Measurements from ENCODE around the gene KCNMA1.

KCNMA1 gene

GRCh38 chr10:77675347-77675746 lies 37.7 kb upstream of the KCNMA1 start:
- Histone ChIP-seq H3K9me3 (ENCODE audit: control insufficient read depth, insufficient read depth, low read length) (no peaks in the 10 kb centered on the region), H3K4me3 (ENCODE audit: low read depth, low read length) (no peak overlapping the region), H3K36me3 (ENCODE audit: control insufficient read depth, insufficient read depth, low read length) (no peaks in the 10 kb centered on the region), H3K4me1 (ENCODE audit: control insufficient read depth, insufficient read depth, low read length) (no peaks in the 10 kb centered on the region), H3K27me3 (ENCODE audit: control insufficient read depth, insufficient read depth, low read length) (no peaks in the 10 kb centered on the region), H3K9ac (ENCODE audit: low read depth, low read length) (no peak overlapping the region)

- H3K4me1 ChIP-seq (ENCODE audit: control insufficient read depth, insufficient read depth, low read length) = no peaks in the 10 kb centered on the region
- no peak overlapping the region for H3K4me3 ChIP-seq (ENCODE audit: low read depth, low read length)
- H3K36me3 ChIP-seq (ENCODE audit: control insufficient read depth, insufficient read depth, low read length) = no peaks in the 10 kb centered on the region
- H3K27me3 ChIP-seq (ENCODE audit: control insufficient read depth, insufficient read depth, low read length) = no peaks in the 10 kb centered on the region
- no peaks in the 10 kb centered on the region for H3K9me3 ChIP-seq (ENCODE audit: control insufficient read depth, insufficient read depth, low read length)
- no peak overlapping the region for H3K9ac ChIP-seq (ENCODE audit: low read depth, low read length)
Measured at GRCh38 chr10:77673515-77674140, 36.0 kb upstream of the KCNMA1 start.

- H3K9ac ChIP-seq (ENCODE audit: low read depth, low read length) = no peak overlapping the region
- H3K9me3 ChIP-seq (ENCODE audit: control insufficient read depth, insufficient read depth, low read length) = no peaks in the 10 kb centered on the region
- H3K4me3 ChIP-seq (ENCODE audit: low read depth, low read length) = no peak overlapping the region
- H3K27me3 ChIP-seq (ENCODE audit: control insufficient read depth, insufficient read depth, low read length) = no peaks in the 10 kb centered on the region
- no peaks in the 10 kb centered on the region for H3K4me1 ChIP-seq (ENCODE audit: control insufficient read depth, insufficient read depth, low read length)
- H3K36me3 ChIP-seq (ENCODE audit: control insufficient read depth, insufficient read depth, low read length) = no peaks in the 10 kb centered on the region
Measured at GRCh38 chr10:77673101-77673500, 35.5 kb upstream of the KCNMA1 start.

DNA sequence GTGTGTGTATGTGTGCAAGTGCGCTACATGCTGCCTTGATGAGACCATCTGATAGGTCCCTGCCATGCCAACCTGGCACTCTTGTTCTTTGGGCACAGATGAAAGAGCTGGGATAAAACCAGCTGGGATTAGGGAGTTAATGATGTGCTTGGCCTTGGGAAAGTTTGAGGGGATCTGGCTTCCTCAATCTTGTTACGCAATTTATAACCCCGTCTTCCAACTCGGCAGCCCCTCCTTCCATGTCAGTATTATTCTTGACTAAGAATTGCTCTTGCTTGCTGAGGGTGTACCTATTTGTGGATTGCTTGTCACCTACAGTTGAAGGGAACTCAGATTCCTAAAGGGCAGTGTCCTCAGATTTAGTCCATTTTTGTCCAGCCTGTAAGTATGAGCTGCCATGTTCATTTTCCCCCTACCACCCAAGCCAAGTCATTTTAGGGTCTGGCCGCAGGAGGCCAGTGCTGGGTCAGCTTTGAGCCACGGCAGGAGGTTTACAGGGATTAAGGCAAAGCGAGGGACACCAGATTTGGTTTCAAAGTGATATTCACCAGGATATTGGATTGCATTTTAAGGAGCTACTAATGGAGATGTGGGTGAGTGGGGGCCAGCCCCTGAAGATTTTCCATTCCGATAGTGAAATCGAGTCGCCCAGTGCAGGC lies 34.1 kb upstream of the KCNMA1 start:
- no peaks in the 10 kb centered on the region for H3K27me3 ChIP-seq (ENCODE audit: control insufficient read depth, insufficient read depth, low read length)
- no peak overlapping the region for H3K9ac ChIP-seq (ENCODE audit: low read depth, low read length)
- H3K36me3 ChIP-seq (ENCODE audit: control insufficient read depth, insufficient read depth, low read length) = no peaks in the 10 kb centered on the region
- no peak overlapping the region for H3K4me3 ChIP-seq (ENCODE audit: low read depth, low read length)
- H3K9me3 ChIP-seq (ENCODE audit: control insufficient read depth, insufficient read depth, low read length) = no peaks in the 10 kb centered on the region
- H3K4me1 ChIP-seq (ENCODE audit: control insufficient read depth, insufficient read depth, low read length) = no peaks in the 10 kb centered on the region

DNA sequence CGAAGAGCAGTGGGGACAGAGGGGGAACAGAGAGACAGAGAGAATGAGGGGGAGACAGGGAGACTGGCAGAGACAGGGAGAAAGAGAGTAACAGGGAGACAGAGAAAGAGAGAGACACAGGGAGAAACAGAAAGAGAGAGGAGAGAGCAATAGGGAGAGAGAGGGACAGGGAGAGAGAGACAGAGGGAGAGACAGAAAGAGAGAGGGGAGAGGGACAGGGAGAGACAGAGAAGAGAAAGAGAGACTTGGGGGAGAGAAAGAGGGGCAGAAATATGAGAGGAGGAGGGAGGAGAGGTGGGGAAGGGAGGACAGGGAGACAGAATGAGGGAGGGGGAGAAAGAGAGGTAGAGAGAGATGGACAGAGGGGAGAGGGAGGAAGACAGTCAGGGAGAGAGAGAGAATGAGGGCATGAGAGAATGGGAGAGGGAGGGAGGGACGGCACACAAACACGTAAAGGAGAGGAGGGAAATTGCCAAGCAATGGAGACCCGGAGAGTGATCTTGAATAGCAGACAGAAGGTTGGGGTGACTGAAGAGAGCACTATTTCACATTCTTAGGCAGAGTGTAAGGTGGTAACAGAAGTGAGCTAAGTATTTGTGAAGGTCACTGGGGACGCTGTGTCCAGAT lies 33.3 kb upstream of the KCNMA1 start:
- Histone ChIP-seq H3K9me3 (ENCODE audit: control insufficient read depth, insufficient read depth, low read length) (no peaks in the 10 kb centered on the region), H3K4me1 (ENCODE audit: control insufficient read depth, insufficient read depth, low read length) (no peaks in the 10 kb centered on the region), H3K36me3 (ENCODE audit: control insufficient read depth, insufficient read depth, low read length) (no peaks in the 10 kb centered on the region), H3K27me3 (ENCODE audit: control insufficient read depth, insufficient read depth, low read length) (no peaks in the 10 kb centered on the region), H3K9ac (ENCODE audit: low read depth, low read length) (no peak overlapping the region), H3K4me3 (ENCODE audit: low read depth, low read length) (no peak overlapping the region)

GRCh38 chr10:77669892-77670291 lies 32.3 kb upstream of the KCNMA1 start:
- no peak overlapping the region for H3K4me3 ChIP-seq (ENCODE audit: low read depth, low read length)
- H3K27me3 ChIP-seq (ENCODE audit: control insufficient read depth, insufficient read depth, low read length) = no peaks in the 10 kb centered on the region
- no peaks in the 10 kb centered on the region for H3K4me1 ChIP-seq (ENCODE audit: control insufficient read depth, insufficient read depth, low read length)
- no peaks in the 10 kb centered on the region for H3K9me3 ChIP-seq (ENCODE audit: control insufficient read depth, insufficient read depth, low read length)
- H3K36me3 ChIP-seq (ENCODE audit: control insufficient read depth, insufficient read depth, low read length) = no peaks in the 10 kb centered on the region
- no peak overlapping the region for H3K9ac ChIP-seq (ENCODE audit: low read depth, low read length)

GRCh38 chr10:77667426-77668324 lies 30.1 kb upstream of the KCNMA1 start:
- Histone ChIP-seq H3K9ac (ENCODE audit: low read depth, low read length) (no peak overlapping the region), H3K27me3 (ENCODE audit: control insufficient read depth, insufficient read depth, low read length) (no peaks in the 10 kb centered on the region), H3K9me3 (ENCODE audit: control insufficient read depth, insufficient read depth, low read length) (no peaks in the 10 kb centered on the region), H3K36me3 (ENCODE audit: control insufficient read depth, insufficient read depth, low read length) (no peaks in the 10 kb centered on the region), H3K4me3 (ENCODE audit: low read depth, low read length) (no peak overlapping the region), H3K4me1 (ENCODE audit: control insufficient read depth, insufficient read depth, low read length) (no peaks in the 10 kb centered on the region)

DNA sequence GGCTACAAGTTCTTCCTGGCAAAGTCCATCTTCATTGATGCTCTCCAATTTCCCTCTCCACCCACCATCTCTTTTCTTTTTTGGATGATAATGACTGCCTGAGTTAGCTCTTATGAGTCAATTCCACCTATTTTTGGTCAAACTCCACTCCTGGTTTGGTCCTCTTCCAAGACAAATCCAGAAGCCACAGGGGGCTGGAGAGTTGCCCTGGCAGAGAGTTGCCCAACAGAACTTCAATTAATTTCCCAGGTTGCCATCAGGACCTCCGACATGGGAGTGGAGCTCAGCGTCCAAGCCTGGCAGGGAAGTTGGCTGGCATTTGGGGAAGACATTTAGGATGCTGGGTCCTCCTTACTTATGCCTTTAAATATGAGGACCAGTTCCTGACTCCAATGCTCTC lies 29.2 kb upstream of the KCNMA1 start:
- Histone ChIP-seq H3K4me1 (ENCODE audit: control insufficient read depth, insufficient read depth, low read length) (no peaks in the 10 kb centered on the region), H3K27me3 (ENCODE audit: control insufficient read depth, insufficient read depth, low read length) (no peaks in the 10 kb centered on the region), H3K9ac (ENCODE audit: low read depth, low read length) (no peak overlapping the region), H3K9me3 (ENCODE audit: control insufficient read depth, insufficient read depth, low read length) (no peaks in the 10 kb centered on the region), H3K4me3 (ENCODE audit: low read depth, low read length) (no peak overlapping the region), H3K36me3 (ENCODE audit: control insufficient read depth, insufficient read depth, low read length) (no peaks in the 10 kb centered on the region)

DNA sequence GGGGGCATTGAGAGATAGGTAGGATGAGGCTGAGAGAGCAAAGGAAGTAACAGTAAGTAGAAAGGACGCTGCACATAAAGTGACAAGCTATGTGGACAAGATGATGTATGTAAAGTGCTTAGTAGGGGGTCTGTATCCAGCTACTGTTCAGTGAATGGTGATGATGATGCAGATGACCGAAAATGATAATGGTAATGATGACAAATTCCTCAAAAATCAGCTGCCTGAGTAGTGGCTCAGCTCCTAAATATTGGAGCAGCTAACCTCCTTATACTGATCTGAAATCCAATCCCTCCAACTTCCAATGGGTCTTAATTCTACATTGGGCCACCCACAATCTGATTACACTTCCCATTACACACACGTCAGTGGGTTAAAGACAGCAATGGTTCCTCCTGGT lies 27.1 kb upstream of the KCNMA1 start:
- Histone ChIP-seq H3K36me3 (ENCODE audit: control insufficient read depth, insufficient read depth, low read length) (no peaks in the 10 kb centered on the region), H3K9me3 (ENCODE audit: control insufficient read depth, insufficient read depth, low read length) (peaks cover 3% of the 10 kb centered on the region), H3K27me3 (ENCODE audit: control insufficient read depth, insufficient read depth, low read length) (no peaks in the 10 kb centered on the region), H3K9ac (ENCODE audit: low read depth, low read length) (no peak overlapping the region), H3K4me3 (ENCODE audit: low read depth, low read length) (no peak overlapping the region), H3K4me1 (ENCODE audit: control insufficient read depth, insufficient read depth, low read length) (no peaks in the 10 kb centered on the region)

DNA sequence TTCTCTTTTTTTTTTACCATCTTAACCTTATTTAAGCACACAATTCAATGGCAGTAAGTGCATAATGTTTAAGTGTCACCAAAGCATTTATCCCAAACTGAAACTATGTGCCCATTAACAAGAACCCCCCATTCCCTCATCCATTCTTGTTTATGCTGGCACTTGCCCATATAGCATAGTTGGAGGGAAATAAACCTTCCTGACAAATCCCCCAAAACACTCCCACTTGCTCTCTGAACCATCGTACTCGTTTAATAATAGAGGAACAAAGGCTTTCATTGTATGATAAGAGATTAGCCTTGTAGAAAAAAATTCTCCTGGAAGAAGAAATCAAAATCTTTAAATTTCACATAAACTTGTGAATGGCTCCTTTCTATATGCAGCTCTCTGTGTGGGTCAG lies 26.4 kb upstream of the KCNMA1 start:
- Histone ChIP-seq H3K36me3 (ENCODE audit: control insufficient read depth, insufficient read depth, low read length) (no peaks in the 10 kb centered on the region), H3K9ac (ENCODE audit: low read depth, low read length) (no peak overlapping the region), H3K27me3 (ENCODE audit: control insufficient read depth, insufficient read depth, low read length) (no peaks in the 10 kb centered on the region), H3K4me3 (ENCODE audit: low read depth, low read length) (no peak overlapping the region), H3K4me1 (ENCODE audit: control insufficient read depth, insufficient read depth, low read length) (no peaks in the 10 kb centered on the region), H3K9me3 (ENCODE audit: control insufficient read depth, insufficient read depth, low read length) (peaks cover 8% of the 10 kb centered on the region)

DNA sequence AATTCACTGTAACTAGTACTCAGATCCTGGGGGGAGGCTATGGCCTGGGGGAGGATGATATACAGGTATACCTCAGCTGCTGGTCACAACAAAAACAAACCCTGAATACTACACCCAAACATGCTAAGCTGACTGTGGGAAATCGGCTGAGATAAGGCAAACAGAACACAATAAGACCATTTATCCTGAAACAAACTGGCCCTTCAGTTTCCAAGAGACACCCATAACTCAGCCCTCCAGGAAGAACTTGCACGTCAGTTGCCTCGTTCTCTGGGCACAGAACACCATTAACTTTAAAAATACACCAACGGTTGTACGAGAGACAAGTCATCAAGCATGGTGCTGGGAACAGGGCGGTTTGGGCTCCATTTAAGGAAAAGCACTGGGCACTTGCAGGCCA lies 24.1 kb upstream of the KCNMA1 start:
- Histone ChIP-seq H3K9ac (ENCODE audit: low read depth, low read length) (no peak overlapping the region), H3K4me3 (ENCODE audit: low read depth, low read length) (no peak overlapping the region), H3K9me3 (ENCODE audit: control insufficient read depth, insufficient read depth, low read length) (peaks cover 8% of the 10 kb centered on the region)

More for the DNA sequence above, 24.1 kb upstream of the KCNMA1 start:
- no peaks in the 10 kb centered on the region for H3K4me1 ChIP-seq (ENCODE audit: control insufficient read depth, insufficient read depth, low read length)
- H3K36me3 ChIP-seq (ENCODE audit: control insufficient read depth, insufficient read depth, low read length) = no peaks in the 10 kb centered on the region
- H3K27me3 ChIP-seq (ENCODE audit: control insufficient read depth, insufficient read depth, low read length) = no peaks in the 10 kb centered on the region
